Smooth muscle cell (in vitro differentiated cells): ENCODE measurements around the gene FYTTD1. TPM values are rescaled to one million over a fixed set of nuclear protein-coding genes. Genes with fewer than 3 reads are reported as not detected.

Experiments
- DNase-seq: peaks from one replicate; lab custom pipeline; 2025; ENCODE audit not compliant: unreplicated experiment; lab: John Stamatoyannopoulos, UW
- H2AFZ ChIP-seq: fragments of 200-600 bp; sonication (generic); 2 replicates; pipeline ENCODE4 v1.6.0; 2016; ENCODE audit warnings: antibody characterized with exemption, low read depth, mild to moderate bottlenecking
- H3F3A ChIP-seq: fragments of 200-600 bp; sonication (generic); 2 replicates; pipeline ENCODE4 v1.6.0; 2017; ENCODE audit warnings: antibody characterized with exemption, low read depth
- H3K27ac ChIP-seq: fragments of 200-600 bp; sonication (generic); 2 replicates; pipeline ENCODE4 v1.5.1; 2016; ENCODE audit warnings: low read depth, mild to moderate bottlenecking
- H3K27me3 ChIP-seq: fragments of 200-600 bp; sonication (generic); 2 replicates; pipeline ENCODE4 v1.6.1; 2016; ENCODE audit warnings: low read depth, mild to moderate bottlenecking
- H3K36me3 ChIP-seq: fragments of 200-600 bp; sonication (generic); 2 replicates; pipeline ENCODE4 v1.5.1; 2016; ENCODE audit warnings: low read depth
- H3K4me1 ChIP-seq: fragments of 200-600 bp; sonication (generic); 2 replicates; pipeline ENCODE4 v1.5.1; 2016; ENCODE audit warnings: low read depth
- H3K4me2 ChIP-seq: fragments of 200-600 bp; sonication (generic); 2 replicates; pipeline ENCODE4 v1.6.0; 2016; ENCODE audit warnings: mild to moderate bottlenecking
- H3K4me3 ChIP-seq: fragments of 200-600 bp; sonication (generic); 2 replicates; pipeline ENCODE4 v1.5.1; 2016; ENCODE audit warnings: mild to moderate bottlenecking
- H3K79me2 ChIP-seq: fragments of 200-600 bp; sonication (generic); 2 replicates; pipeline ENCODE4 v1.6.0; 2016; ENCODE audit warnings: low read depth, mild to moderate bottlenecking
- H3K9ac ChIP-seq: fragments of 200-600 bp; sonication (generic); 2 replicates; pipeline ENCODE4 v1.6.0; 2016; ENCODE audit warnings: low read depth
- H3K9me3 ChIP-seq: fragments of 200-600 bp; sonication (generic); replicated peaks from 2 replicates; pipeline ENCODE4 v1.5.1; 2016; ENCODE audit warnings: low read depth
- H4K20me1 ChIP-seq: fragments of 200-600 bp; sonication (generic); 2 replicates; pipeline ENCODE4 v1.6.0; 2016; ENCODE audit warnings: low read depth
- WGBS: methylation state at CpG from one replicate; pipeline ENCODE4 v1.1.7; 2016; ENCODE audit warnings: low lambda C conversion rate; 5-methylcytosine and 5-hydroxymethylcytosine counted together
- polyA plus RNA-seq: library from polyadenylated mRNA; unstranded; fragments of >200 nt; fragmentation: Nextera tagmentation; extraction: Ambion mirVana; gene quantifications from 2 replicates; pipeline ENCODE4 v1.2.1, GENCODE V29; 2016
- total RNA-seq: library from RNA; depleted of rRNA; stranded (reverse); fragments of >200 nt; gene quantifications from 2 replicates; pipeline ENCODE4 v1.2.3, GENCODE V29; 2014
- TF ChIP-seq, protein P1 (sequence below): fragments of 200-600 bp; sonication (generic); IDR thresholded peaks from 2 replicates; pipeline ENCODE4 v1.5.1; 2017; ENCODE audit warnings: borderline replicate concordance, mild to moderate bottlenecking, antibody characterized with exemption; ENCODE audit not compliant: insufficient read depth, poor library complexity, severe bottlenecking

Gene FYTTD1
- total and polyA plus RNA-seq, 2 experiments from 2014 or later = 32.7 to 33.2 TPM

DNA sequence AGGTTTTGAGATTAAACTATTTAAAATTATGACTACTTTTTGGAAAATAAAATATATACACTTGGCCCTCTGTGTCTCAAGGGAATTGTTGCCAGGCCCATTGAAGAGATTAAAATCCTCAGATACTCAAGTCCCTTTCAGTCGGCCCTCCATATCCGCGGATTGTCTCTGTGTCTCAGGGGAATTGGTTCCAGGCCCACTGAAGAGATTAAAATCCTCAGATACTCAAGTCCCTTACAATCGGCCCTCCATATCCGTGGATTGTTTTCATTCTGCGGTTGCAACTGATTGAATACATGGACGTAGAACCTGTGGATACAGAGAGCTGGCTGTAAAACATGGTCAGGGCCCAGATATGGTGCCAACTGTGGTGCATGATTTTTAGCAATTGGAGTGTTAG, 25.6 kb downstream of the FYTTD1 start:
- Histone ChIP-seq H3K9me3 (no peaks in the 10 kb centered on the region), H3K27me3 (no peaks in the 10 kb centered on the region), H2AFZ (no peak overlapping the region), H3K36me3 (peaks cover 48% of the 10 kb centered on the region), H3K27ac (no peak overlapping the region), H3K4me3 (no peak overlapping the region), H3K9ac (no peak overlapping the region), H3K4me2 (no peak overlapping the region), H3K4me1 (no peaks in the 10 kb centered on the region), H4K20me1 (peaks cover 7% of the 10 kb centered on the region), H3F3A (no peaks in the 10 kb centered on the region), H3K79me2 (no peaks in the 10 kb centered on the region)
- 95% methylated on average over 7 of the region's 7 CpGs for WGBS
- TF ChIP-seq, protein P1, sequence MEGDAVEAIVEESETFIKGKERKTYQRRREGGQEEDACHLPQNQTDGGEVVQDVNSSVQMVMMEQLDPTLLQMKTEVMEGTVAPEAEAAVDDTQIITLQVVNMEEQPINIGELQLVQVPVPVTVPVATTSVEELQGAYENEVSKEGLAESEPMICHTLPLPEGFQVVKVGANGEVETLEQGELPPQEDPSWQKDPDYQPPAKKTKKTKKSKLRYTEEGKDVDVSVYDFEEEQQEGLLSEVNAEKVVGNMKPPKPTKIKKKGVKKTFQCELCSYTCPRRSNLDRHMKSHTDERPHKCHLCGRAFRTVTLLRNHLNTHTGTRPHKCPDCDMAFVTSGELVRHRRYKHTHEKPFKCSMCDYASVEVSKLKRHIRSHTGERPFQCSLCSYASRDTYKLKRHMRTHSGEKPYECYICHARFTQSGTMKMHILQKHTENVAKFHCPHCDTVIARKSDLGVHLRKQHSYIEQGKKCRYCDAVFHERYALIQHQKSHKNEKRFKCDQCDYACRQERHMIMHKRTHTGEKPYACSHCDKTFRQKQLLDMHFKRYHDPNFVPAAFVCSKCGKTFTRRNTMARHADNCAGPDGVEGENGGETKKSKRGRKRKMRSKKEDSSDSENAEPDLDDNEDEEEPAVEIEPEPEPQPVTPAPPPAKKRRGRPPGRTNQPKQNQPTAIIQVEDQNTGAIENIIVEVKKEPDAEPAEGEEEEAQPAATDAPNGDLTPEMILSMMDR = no peak
- no peak for DNase-seq

DNA sequence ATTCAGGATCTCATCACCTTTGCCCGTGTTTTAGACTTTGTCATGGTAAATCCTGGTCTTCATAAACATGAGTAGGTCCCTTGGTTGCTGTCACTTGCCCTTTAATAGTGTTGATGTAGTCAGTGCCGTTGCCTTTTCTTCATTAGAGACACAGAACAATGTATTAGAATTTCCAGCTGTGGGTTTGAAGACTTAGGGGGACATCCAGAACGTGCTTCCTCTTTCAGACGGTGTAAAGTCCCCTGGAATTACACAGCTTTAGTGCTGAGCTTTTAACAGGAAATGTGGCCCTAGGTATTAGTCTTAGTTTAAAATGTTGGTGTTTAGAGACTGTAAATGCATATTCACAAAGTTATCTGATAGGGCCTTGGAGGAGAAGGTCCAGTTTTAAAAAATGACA, 32.5 kb downstream of the FYTTD1 start:
- H3K4me2 ChIP-seq = no peak overlapping the region
- WGBS = 87% methylated on average over 4 of the region's 4 CpGs
- no peaks in the 10 kb centered on the region for H3K27me3 ChIP-seq

DNA sequence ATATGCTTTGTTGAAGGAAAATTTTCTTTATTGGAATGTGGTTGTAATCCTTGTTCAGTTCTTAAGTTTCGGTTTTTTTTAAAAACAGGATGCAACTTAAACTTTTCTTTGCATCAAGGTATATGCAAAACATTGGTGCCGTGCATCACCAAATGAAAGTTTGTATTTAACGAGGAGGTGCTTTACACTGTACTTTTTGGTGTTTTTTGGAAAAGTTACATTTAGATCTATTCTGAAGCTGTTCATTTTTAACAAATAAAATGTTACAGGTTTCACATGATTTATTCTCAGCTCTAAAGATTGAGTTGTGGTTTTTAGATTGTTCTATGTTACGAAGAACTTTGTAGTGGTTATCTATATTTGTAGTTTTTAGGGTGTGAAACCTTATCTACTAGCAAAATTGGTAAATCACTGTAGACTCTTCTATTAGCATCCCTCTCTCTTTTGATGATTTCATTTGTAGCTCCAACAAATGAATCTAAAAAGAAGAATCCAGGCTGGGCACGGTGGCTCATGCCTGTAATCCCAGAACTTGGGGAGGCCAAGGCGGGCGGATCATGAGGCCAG, 34.4 kb downstream of the FYTTD1 start:
- no peak overlapping the region for H3K9ac ChIP-seq
- TF ChIP-seq, protein P1 = no peak
- H3K4me2 ChIP-seq = no peak overlapping the region
- no peaks in the 10 kb centered on the region for H3K27me3 ChIP-seq
- peaks cover 9% of the 10 kb centered on the region for H3F3A ChIP-seq
- H3K27ac ChIP-seq = no peak overlapping the region
- no peaks in the 10 kb centered on the region for H3K79me2 ChIP-seq
- WGBS = 97% methylated on average over 7 of the region's 7 CpGs
- no peak overlapping the region for H3K4me3 ChIP-seq
- no peak overlapping the region for H2AFZ ChIP-seq
- DNase-seq = no peak
- H3K4me1 ChIP-seq = peaks cover 5% of the 10 kb centered on the region
- H3K9me3 ChIP-seq = no peaks in the 10 kb centered on the region
- no peaks in the 10 kb centered on the region for H4K20me1 ChIP-seq
- H3K36me3 ChIP-seq = peaks cover 10% of the 10 kb centered on the region

More for the DNA sequence above, 32.5 kb downstream of the FYTTD1 start:
- no peak overlapping the region for H3K27ac ChIP-seq
- H4K20me1 ChIP-seq = no peaks in the 10 kb centered on the region
- H3K9ac ChIP-seq = no peak overlapping the region
- TF ChIP-seq, protein P1 = no peak
- H3K36me3 ChIP-seq = peaks cover 26% of the 10 kb centered on the region
- peaks cover 5% of the 10 kb centered on the region for H3K4me1 ChIP-seq
- no peaks in the 10 kb centered on the region for H3F3A ChIP-seq
- H2AFZ ChIP-seq = no peak overlapping the region
- H3K4me3 ChIP-seq = no peak overlapping the region
- no peaks in the 10 kb centered on the region for H3K9me3 ChIP-seq
- DNase-seq = no peak
- H3K79me2 ChIP-seq = no peaks in the 10 kb centered on the region

DNA sequence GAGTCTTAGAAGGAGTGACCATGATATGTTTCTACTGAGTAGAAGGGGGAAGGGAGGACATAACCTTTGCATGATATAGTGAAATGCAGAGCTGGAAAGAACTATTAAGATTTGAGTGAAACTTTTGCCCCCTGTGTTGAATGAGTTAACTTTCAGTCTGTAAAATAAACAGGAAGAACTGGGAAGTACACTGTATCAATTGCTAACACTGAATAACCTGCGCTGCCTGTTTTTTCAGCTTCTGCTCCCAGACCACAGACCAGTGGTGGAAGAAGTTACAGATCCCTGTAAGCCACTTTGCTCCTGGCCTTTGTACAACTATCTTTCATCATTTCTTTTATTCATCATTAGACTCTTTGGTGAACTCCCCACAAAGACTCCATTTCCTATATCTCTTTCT, 37.7 kb downstream of the FYTTD1 start:
- TF ChIP-seq, protein P1 = no peak
- no peak for DNase-seq
- no peak overlapping the region for H3K27ac ChIP-seq

More for the DNA sequence above, 37.7 kb downstream of the FYTTD1 start:
- Histone ChIP-seq H3K9ac (no peak overlapping the region), H3K4me3 (no peak overlapping the region), H4K20me1 (no peaks in the 10 kb centered on the region), H3K79me2 (peaks cover 13% of the 10 kb centered on the region), H3K36me3 (peaks cover 6% of the 10 kb centered on the region), H3F3A (peaks cover 21% of the 10 kb centered on the region), H3K4me1 (no peaks in the 10 kb centered on the region), H3K4me2 (no peak overlapping the region), H3K9me3 (no peaks in the 10 kb centered on the region), H3K27me3 (no peaks in the 10 kb centered on the region), H2AFZ (no peak overlapping the region)
- WGBS = 82% methylated on average over 1 of the region's 1 CpG
